ENCODE measurements around the gene RAVER2.

DNA sequence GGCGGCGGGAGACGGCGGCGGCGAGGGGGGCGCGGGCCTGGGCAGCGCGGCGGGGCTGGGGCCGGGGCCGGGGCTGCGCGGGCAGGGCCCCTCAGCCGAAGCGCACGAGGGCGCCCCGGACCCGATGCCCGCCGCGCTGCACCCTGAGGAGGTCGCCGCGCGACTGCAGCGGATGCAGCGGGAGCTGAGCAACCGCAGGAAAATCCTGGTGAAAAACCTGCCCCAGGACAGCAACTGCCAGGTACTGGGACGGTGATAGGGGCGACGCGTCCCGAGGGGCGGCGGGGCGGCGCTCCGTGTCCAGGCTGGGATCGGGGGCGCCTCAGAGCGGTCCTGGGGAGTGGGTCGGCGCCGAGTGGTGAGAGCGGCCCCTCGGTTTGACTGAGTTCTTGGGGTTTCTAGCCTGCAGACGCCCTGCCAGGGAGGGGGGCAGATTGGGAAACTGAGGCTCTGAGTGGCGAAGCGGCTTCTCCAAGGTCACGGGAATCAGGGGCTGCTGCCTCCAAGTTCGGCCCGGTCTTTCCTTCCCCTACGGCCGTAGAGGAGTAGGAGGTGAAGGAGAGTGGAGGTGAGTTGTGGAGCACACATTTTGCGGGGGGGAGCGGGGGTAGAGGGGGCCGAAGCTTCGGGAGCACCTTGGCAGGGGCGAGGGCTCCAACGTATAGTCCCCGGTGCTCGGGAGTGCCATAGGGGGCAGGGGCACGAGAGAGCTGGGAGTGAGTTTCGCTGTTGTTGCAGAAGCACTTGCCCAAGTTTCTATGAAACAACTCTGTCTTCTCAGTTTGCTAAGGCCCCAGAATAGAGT is 508 bp downstream of the RAVER2 start:
- TF ChIP-seq POLR2A (IDR thresholded peaks at IDR 0.05; ENCODE audit: low read depth, low read length) (no peak), POLR2AphosphoS5 (IDR thresholded peaks at IDR 0.05; ENCODE audit: low read depth, low read length) (no peak)

All from GM12891 (cell line).